Stimulated activated CD8-positive, alpha-beta memory T cell treated with anti-CD3 and anti-CD28 coated beads, Interleukin-15, amount 100 ng/mL, for 1 hour (primary cell): ENCODE data around the gene M6PR.
"Not testable (repeated sequence)": the region's sequence is repeated elsewhere in the genome, so short reads cannot be mapped to it uniquely, and the experiment has no call there.

Source experiments
- DNase-seq: peaks from one replicate; pipeline ENCODE4 v3.0.0-alpha.2; 2020; ENCODE audit warnings: low read depth

M6PR gene

DNA sequence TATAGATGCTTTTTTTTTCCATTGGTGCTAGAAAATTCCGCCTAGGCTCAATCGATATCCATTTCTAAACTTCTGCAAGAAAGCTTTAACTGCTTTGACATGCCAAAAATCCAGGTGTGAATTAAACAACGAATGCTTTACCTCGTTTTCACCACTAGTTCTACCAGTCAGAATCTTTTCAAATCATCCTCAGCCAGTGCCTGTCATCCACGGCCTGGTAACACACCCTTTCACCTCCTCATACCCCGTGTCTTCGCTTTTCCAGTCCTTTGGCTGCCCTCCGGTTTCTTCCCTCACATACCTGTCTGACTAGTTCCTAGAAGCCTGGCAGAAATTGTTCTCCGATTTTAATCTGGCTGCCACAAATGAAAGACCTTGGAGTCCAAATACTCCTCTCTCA, 36.5 kb downstream of the M6PR start:
- DNase-seq, result no peak

- no peak for DNase-seq
Measured at GRCh38 chr12:8911606-8912268, 37.7 kb downstream of the M6PR start.

DNA sequence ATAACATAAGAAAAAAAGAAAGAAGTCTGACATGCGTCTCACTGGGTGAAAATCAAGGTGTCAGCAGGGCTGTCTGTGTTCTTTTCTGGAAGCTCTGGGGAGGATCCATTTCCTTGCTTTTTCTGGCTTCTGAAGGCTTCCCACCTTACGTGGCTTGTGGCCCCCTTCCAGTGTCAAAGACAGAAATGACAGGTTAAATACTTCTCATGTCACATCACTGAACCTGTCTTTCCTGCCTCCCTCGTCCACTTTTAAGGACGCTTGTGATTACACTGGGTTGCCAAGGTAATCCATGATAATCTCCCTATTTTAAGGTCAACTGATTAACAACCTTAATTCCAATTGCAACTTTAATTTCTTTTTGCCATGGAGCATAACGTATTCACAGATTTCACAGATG, 39.7 kb downstream of the M6PR start:
- DNase-seq, result no peak

DNA sequence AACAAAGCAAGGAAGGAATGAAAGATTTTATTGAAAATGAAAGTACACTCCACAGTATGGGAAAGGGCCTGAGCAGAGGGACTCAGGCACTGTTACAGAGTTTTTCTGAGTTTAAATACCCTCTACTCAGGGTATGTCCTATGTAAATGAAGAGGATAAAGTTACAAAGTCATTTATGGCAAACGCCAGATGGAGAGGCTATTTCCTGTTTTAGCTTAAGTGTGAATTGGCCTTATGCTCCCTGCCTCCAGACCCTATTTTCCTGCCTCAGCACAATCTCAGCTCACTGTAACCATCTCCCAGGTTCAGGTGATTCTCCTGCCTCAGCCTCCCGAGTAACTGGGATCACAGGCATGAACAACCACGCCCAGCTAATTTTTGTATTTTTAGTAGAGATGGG, 41.9 kb downstream of the M6PR start:
- no peak for DNase-seq

DNA sequence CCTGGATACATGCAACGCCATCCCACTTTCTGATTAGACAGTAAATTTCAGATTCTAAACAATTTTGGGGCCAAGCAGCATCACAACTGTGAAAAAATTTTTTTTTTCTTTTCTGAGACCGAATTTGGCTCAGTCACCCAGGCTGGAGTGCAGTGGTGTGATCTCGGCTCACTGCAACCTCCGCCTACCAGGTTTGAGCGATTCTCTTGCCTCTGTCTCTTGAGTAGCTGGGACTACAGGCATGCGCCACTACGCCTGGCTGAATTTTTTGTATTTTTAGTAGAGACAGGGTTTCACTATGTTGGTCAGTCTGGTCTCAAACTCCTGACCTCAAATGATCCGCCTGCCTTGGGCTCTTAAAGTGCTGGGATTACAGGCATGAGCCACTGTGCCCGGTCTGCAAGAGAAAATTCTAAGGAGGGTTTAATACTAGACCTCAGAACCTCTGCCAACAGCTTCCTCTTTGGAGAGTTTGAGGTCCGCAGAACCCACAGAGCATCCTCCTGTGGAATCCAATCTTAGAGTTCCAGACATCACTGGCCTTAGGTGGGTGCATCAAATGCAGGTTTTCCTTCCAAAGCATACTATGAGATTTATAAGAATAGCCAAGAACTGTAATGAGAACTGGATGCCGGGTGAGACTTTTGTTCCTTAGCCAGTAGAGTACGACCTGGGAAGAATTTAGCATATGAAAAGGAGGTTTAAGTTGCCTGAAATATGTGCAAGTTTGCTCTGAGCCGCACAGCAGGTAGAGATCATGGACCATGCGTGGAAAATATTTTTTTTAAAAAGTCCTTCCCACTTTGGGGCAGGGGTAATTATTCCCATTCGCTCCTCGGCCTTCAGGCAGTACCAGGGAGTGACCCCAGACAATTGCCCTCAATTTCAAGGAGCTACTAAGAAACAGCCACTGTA, 42.9 kb downstream of the M6PR start:
- DNase-seq, result no peak

DNA sequence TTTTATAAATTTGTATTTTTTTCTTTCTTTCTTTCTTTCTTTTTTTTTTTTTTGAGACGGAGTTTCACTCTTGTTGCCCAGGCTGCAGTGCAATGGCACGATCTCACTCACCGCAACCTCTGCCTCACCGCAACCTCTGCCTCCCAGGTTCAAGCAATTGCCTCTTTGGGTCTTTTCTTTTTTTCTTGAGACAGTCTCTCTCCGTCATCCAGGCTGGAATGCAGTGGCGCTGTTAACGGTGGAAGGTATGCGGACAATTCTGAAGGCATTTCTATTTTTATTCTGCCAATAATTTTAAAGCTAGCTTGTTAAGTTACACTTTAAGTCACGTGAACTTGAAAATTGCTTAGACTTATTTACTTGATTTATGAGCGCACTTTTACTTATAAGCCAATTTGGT, 43.9 kb downstream of the M6PR start:
- no peak for DNase-seq

DNA sequence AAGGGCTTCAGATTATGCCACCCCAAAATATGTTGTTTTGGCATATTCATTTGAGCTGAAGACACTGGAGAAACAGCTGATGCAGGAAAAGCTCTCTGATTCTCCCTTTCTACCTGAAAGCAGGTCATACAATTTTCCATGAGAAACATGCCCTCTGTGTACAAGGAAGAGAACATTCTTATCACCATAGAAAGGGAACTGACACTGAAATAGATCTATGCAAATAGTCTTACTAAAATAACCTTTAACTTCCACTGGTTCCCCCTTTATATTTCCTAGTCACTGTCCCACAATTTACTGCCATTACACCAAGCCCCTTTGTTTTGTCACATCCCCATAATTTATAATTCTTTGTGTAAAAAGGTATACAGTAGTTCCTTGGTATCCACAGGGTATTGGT, 44.8 kb downstream of the M6PR start:
- no peak for DNase-seq

GRCh38 chr12:8903646-8904045, 45.8 kb downstream of the M6PR start:
- no peak for DNase-seq

DNA sequence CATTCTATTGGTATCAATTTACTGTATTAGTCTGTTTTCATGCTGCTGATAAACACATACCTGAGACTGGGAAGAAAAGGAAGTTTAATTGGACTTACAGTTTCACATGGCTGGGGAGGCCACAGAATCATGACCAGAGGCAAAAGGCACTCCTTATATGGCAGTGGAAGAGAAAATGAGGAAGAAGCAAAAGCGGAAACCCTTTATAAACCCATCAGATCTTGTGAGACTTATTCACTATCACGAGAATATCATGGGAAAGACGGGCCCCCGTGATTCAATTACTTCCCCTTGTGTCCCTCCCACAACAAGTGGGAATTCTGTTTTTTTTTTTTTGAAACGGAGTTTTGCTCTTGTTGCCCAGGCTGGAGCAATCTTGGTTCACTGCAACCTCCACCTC, 46.7 kb downstream of the M6PR start:
- DNase-seq, result not testable (repeated sequence)

DNA sequence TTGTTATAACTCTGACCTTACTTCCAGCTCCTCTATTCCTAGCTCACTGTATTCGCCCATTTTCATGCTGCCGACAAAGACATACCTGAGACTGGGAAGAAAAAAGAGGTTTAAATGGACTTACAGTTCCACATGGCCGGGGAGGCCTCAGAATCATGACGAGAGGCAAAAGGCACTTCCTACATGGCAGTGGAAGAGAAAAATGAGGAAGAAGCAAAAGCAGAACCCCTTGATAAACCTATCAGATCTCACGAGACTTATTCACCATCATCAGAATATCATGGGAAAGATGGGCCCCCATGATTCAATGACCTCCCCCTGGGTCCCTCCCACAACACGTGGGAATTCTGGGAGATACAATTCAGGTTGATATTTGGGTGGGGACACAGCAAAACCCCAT, 49.6 kb downstream of the M6PR start:
- no peak for DNase-seq

GRCh38 chr12:8897081-8897480, 52.4 kb downstream of the M6PR start:
- DNase-seq, result no peak

DNA sequence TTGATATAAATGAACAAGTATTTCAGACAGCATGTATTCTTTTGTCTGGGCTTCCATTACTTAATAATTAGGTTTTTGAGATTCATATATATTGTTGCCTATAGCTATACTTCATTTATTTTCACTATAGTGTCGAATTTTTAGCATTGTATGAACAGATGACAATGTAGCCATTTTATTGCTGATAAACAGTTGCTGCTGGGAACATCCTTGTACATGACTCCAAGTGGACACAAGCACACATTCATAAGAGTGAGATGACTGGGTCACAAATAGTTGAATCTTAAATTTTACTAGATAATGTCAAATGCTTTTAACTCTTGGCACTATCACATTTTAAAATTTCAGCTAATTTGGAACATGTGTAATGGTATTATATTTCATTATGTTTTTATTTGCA, 54.5 kb downstream of the M6PR start:
- no peak for DNase-seq

DNA sequence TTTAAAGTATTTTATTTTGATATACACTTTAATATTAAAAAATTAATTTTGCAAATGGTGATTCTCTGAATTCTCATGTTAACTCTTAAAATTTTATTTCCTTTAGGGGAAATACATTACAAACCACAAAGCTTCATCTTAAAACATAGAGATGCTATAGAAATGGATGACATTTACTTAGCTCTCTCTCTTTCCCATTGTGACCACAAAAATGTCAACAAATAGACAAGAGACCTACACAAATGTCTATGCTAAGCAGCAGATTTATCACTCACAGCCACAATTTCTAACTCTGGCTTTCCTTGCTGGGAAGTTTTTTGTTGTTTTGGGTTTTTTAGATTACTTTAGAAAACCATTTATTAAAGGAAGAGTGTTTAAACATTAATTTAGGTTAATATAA, 55.1 kb downstream of the M6PR start:
- no peak for DNase-seq

DNA sequence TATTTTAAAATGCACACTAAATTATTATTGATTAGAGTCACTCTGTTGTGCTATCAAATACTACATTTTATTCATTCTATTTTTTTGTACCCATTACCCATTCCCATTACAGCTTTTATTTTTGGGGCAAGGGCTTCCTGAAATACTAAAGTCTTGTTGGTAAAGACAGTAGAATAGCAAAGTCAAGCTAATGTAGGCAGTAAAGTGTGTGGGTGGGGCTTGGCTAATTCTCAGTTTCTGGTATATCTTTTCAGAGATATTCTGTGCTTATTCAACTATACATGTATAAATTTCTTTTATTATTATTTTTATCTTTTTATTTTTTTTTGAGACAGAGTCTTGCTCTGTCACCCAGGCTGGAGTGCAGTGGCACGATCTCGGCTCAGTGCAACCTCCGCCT, 57.5 kb downstream of the M6PR start:
- no peak for DNase-seq
